Mucosa of descending colon (tissue), 3 donors: ENCODE measurements around the gene ZBTB43. TPM values are rescaled to one million over a fixed set of nuclear protein-coding genes. Genes with fewer than 3 reads are reported as not detected.
A peak's percentile ranks its signal among the peaks of the same experiment; 100 is the strongest.

Source experiments
- ATAC-seq: fragments of 200-7000 bp; cut with Tn5 transposase; one replicate; pipeline ENCODE4 v1.9.1; 2020; ENCODE audit warnings: mild to moderate bottlenecking, moderate library complexity
- DNase-seq, 3 donors: peaks; one replicate each; pipeline ENCODE4 v3.0.0-alpha.2; 2020
- H3K36me3 ChIP-seq: fragments of 200-600 bp; one replicate; pipeline ENCODE4 v1.8.0; 2021; ENCODE audit warnings: low read depth, mild to moderate bottlenecking
- H3K4me1 ChIP-seq: fragments of 200-600 bp; one replicate; pipeline ENCODE4 v1.8.0; 2021; ENCODE audit warnings: low read depth, mild to moderate bottlenecking
- H3K4me3 ChIP-seq: fragments of 200-600 bp; one replicate; pipeline ENCODE4 v1.8.0; 2021; ENCODE audit warnings: mild to moderate bottlenecking
- H3K9me3 ChIP-seq: fragments of 200-600 bp; one replicate; pipeline ENCODE4 v1.8.0; 2021; ENCODE audit warnings: mild to moderate bottlenecking
- CTCF ChIP-seq: fragments of 200-600 bp; IDR thresholded peaks from one replicate; pipeline ENCODE4 v1.8.0; 2022; ENCODE audit warnings: antibody characterized with exemption, mild to moderate bottlenecking
- intact Hi-C, 2 donors: fragments of 100-400 bp; cut with DNase I in 1 of 2; cut with micrococcal nuclease in 1 of 2; formaldehyde crosslinking; loops; one replicate each; pipeline versions ENCODE4 v1.11.0 to v1.11.1; 2022; cut with DNase I, micrococcal nuclease
- total RNA-seq, 3 donors: library from RNA; stranded (reverse); fragmentation: NEBNext Ultra II Directional in 2 of 3; extraction: Animal tissue kit (Norgen Biotek cat#: 25700) in 2 of 3; gene quantifications; one replicate each; pipeline versions ENCODE4 v1.2.1 to v1.2.4, GENCODE V29; 2021 to 2023
- donor health status: DM: no; HTN: no; CAD: no; lungs with moderate emphysema.
- donor health status: DM: no; HTN: no; CAD: no.
- donor health status: DM: no; HTN: yes; CAD: no.

Gene ZBTB43
- total RNA-seq, 3 donors from 2014 or later = 18.8 to 24.0 (median 21.7) TPM

DNA sequence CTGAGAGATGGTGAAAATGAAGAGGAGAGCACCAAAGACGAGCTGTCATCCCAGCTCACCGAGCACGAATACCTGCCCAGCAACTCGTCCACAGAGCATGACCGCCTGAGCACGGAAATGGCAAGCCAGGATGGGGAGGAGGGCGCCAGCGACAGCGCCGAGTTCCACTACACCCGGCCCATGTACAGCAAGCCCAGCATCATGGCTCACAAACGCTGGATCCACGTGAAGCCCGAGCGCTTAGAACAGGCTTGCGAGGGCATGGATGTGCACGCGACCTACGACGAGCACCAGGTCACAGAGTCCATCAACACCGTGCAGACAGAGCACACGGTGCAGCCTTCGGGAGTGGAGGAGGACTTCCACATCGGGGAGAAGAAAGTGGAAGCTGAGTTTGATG, 28.2 kb downstream of the ZBTB43 start:
- Histone ChIP-seq H3K4me1 (no peaks in the 10 kb centered on the region), H3K4me3 (no peak overlapping the region), H3K36me3 (no peaks in the 10 kb centered on the region), H3K9me3 (no peaks in the 10 kb centered on the region)
- no peak for ATAC-seq
- no peak for TF ChIP-seq CTCF
- intact Hi-C loops = no loop called here
- DNase-seq = no peak

GRCh38 chr9:126833710-126834345, 29.0 kb downstream of the ZBTB43 start:
- H3K9me3 ChIP-seq = no peaks in the 10 kb centered on the region
- no peaks in the 10 kb centered on the region for H3K4me1 ChIP-seq
- H3K36me3 ChIP-seq = no peaks in the 10 kb centered on the region
- no peak for TF ChIP-seq CTCF
- intact Hi-C loops = no loop called here
- DNase-seq (no peak), ATAC-seq (no peak)
- H3K4me3 ChIP-seq = no peak overlapping the region

- DNase-seq (no peak), ATAC-seq (no peak)
- no peaks in the 10 kb centered on the region for H3K9me3 ChIP-seq
- TF ChIP-seq CTCF = no peak
- no peak overlapping the region for H3K4me3 ChIP-seq
- intact Hi-C loops = no loop called here
- no peaks in the 10 kb centered on the region for H3K4me1 ChIP-seq
- H3K36me3 ChIP-seq = no peaks in the 10 kb centered on the region
These were observed 29.8 kb downstream of the ZBTB43 start for GRCh38 chr9:126834672-126835071.

- no peaks in the 10 kb centered on the region for H3K36me3 ChIP-seq
- intact Hi-C loops = no loop called here
- no peak for TF ChIP-seq CTCF
These were observed 31.4 kb downstream of the ZBTB43 start for GRCh38 chr9:126836216-126836615.

GRCh38 chr9:126838055-126838811, 33.4 kb downstream of the ZBTB43 start:
- no peaks in the 10 kb centered on the region for H3K4me1 ChIP-seq
- no peak overlapping the region for H3K4me3 ChIP-seq
- no peaks in the 10 kb centered on the region for H3K36me3 ChIP-seq
- no peak for DNase-seq
- no peak for TF ChIP-seq CTCF
- H3K9me3 ChIP-seq = no peaks in the 10 kb centered on the region
- peak; percentile 34 for ATAC-seq
- intact Hi-C loops = no loop called here

More at GRCh38 chr9:126836216-126836615, 31.4 kb downstream of the ZBTB43 start:
- no peak overlapping the region for H3K4me3 ChIP-seq
- no peaks in the 10 kb centered on the region for H3K9me3 ChIP-seq
- no peak for DNase-seq
- no peak for ATAC-seq
- no peaks in the 10 kb centered on the region for H3K4me1 ChIP-seq
